ENCODE measurements around the gene NCKAP5. TPM values are rescaled to one million over a fixed set of nuclear protein-coding genes. Genes with fewer than 3 reads are reported as not detected.

Gene NCKAP5
- total RNA-seq, 1 donor from 2014 or later = 8.8 TPM

DNA sequence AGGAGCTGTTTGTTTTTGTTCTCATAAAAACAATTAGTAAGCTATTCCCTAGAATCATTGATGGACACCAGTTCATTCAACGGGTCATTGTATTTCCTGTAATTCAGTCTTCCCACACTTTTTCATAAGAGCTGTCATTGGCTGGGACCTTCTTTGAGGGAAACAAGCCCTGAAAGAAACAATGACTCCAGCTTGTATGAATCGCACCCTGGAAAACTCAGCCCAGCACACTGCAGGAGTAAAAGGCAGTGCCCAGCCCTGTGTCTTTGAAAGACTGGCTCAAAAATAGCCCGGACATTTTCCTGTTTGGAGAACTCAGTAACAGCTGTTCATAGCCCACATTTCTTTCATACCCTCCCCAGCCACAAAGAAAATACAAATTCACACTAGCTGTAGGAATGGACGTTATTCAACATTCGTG lies 81.5 kb downstream of the NCKAP5 start:
- Histone ChIP-seq H3K27ac (no peak overlapping the region), H3K4me3 (no peak overlapping the region), H3K9me3 (no peaks in the 10 kb centered on the region), H3K36me3 (no peaks in the 10 kb centered on the region), H3K4me1 (peaks cover 12% of the 10 kb centered on the region), H3K27me3 (no peaks in the 10 kb centered on the region)
- intact Hi-C loops (cut with DNase I) = no loop called here
- TF ChIP-seq CTCF (IDR thresholded peaks at IDR 0.05) = no peak
- TF ChIP-seq POLR2A (IDR thresholded peaks at IDR 0.05) = no peak
- TF ChIP-seq POLR2AphosphoS5 (IDR thresholded peaks at IDR 0.05; ENCODE audit: insufficient read depth in 1 of 2, low read depth in 1 of 2) = no peak
- DNase-seq (ENCODE audit: extremely low spot score in 2 of 2) = no peak

DNA sequence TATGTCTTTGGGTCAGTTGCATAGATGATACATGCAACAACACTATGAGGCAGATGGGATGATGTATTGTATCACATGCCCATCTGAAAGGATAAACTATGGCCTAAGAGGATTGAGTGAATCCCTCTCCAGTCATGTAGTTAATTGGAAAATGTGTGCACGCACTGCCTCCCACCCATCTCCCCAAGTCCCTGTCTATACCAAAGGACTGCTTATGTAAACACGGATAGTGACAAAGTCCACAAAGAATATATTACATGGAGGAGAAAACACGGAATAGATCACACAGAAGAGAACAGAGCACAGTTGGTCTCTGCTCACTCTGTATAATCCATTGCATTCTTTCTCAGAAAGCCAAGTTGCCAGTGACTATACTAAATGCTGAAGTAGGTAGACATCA lies 82.4 kb downstream of the NCKAP5 start:
- Histone ChIP-seq H3K4me3 (no peak overlapping the region), H3K27me3 (no peaks in the 10 kb centered on the region), H3K27ac (no peak overlapping the region), H3K36me3 (no peaks in the 10 kb centered on the region), H3K9me3 (no peaks in the 10 kb centered on the region), H3K4me1 (peaks cover 12% of the 10 kb centered on the region)
- TF ChIP-seq CTCF (IDR thresholded peaks at IDR 0.05) (no peak), POLR2A (IDR thresholded peaks at IDR 0.05) (no peak), POLR2AphosphoS5 (IDR thresholded peaks at IDR 0.05; ENCODE audit: insufficient read depth in 1 of 2, low read depth in 1 of 2) (no peak)
- intact Hi-C loops (cut with DNase I) = no loop called here
- no peak for DNase-seq (ENCODE audit: extremely low spot score in 2 of 2)

GRCh38 chr2:133484784-133485183 lies 83.5 kb downstream of the NCKAP5 start:
- no peak overlapping the region for H3K4me3 ChIP-seq
- H3K27me3 ChIP-seq = no peaks in the 10 kb centered on the region
- TF ChIP-seq POLR2A (IDR thresholded peaks at IDR 0.05) (no peak), POLR2AphosphoS5 (IDR thresholded peaks at IDR 0.05; ENCODE audit: insufficient read depth in 1 of 2, low read depth in 1 of 2) (no peak), CTCF (IDR thresholded peaks at IDR 0.05) (no peak)
- H3K36me3 ChIP-seq = no peaks in the 10 kb centered on the region
- H3K4me1 ChIP-seq = peaks cover 4% of the 10 kb centered on the region
- intact Hi-C loops (cut with DNase I) = no loop called here
- no peaks in the 10 kb centered on the region for H3K9me3 ChIP-seq
- H3K27ac ChIP-seq = no peak overlapping the region
- DNase-seq (ENCODE audit: extremely low spot score in 2 of 2) = no peak

GRCh38 chr2:133484106-133484505 lies 84.2 kb downstream of the NCKAP5 start:
- H3K27ac ChIP-seq = no peak overlapping the region
- H3K27me3 ChIP-seq = no peaks in the 10 kb centered on the region
- no peaks in the 10 kb centered on the region for H3K9me3 ChIP-seq
- DNase-seq (ENCODE audit: extremely low spot score in 2 of 2) = no peak
- H3K4me3 ChIP-seq = no peak overlapping the region
- intact Hi-C loops (cut with DNase I) = no loop called here
- TF ChIP-seq CTCF (IDR thresholded peaks at IDR 0.05) (no peak), POLR2AphosphoS5 (IDR thresholded peaks at IDR 0.05; ENCODE audit: insufficient read depth in 1 of 2, low read depth in 1 of 2) (no peak), POLR2A (IDR thresholded peaks at IDR 0.05) (no peak)
- H3K4me1 ChIP-seq = peaks cover 4% of the 10 kb centered on the region
- no peaks in the 10 kb centered on the region for H3K36me3 ChIP-seq

- DNase-seq (ENCODE audit: extremely low spot score in 2 of 2) = no peak
- Histone ChIP-seq H3K9me3 (no peaks in the 10 kb centered on the region), H3K4me1 (peaks cover 4% of the 10 kb centered on the region), H3K27me3 (no peaks in the 10 kb centered on the region), H3K36me3 (no peaks in the 10 kb centered on the region), H3K4me3 (no peak overlapping the region), H3K27ac (no peak overlapping the region)
- TF ChIP-seq POLR2AphosphoS5 (IDR thresholded peaks at IDR 0.05; ENCODE audit: insufficient read depth in 1 of 2, low read depth in 1 of 2) = no peak
- TF ChIP-seq CTCF (IDR thresholded peaks at IDR 0.05) = no peak
- no peak for TF ChIP-seq POLR2A (IDR thresholded peaks at IDR 0.05)
- intact Hi-C loops (cut with DNase I) = no loop called here
Observed at GRCh38 chr2:133483181-133483580, 85.1 kb downstream of the NCKAP5 start.

All from vagina (tissue), 2 donors.